Esophagus muscularis mucosa (tissue), 4 donors: ENCODE data around the gene GUCA2B. TPM values are rescaled to one million over a fixed set of nuclear protein-coding genes. Genes with fewer than 3 reads are reported as not detected.

Experiments used
- DNase-seq: peaks from one replicate; pipeline ENCODE4 v3.0.0-alpha.2; 2017; ENCODE audit errors: extremely low spot score
- H3K27ac ChIP-seq, 4 donors: fragments of 200-600 bp; sonication (generic); replicated peaks in 1 of 4; 1 replicate in 3 of 4; 2 replicates in 1 of 4; pipeline ENCODE4 v1.5.1; 2016 to 2019; ENCODE audit warnings: mild to moderate bottlenecking in 1 of 4
- H3K27me3 ChIP-seq, 4 donors: fragments of 200-600 bp; sonication (generic); one replicate each; pipeline versions ENCODE4 v1.5.1 to v1.6.0; 2016 to 2019
- H3K36me3 ChIP-seq, 4 donors: fragments of 200-600 bp; sonication (generic); one replicate each; pipeline ENCODE4 v1.5.1; 2016 to 2019
- H3K4me1 ChIP-seq, 4 donors: fragments of 200-600 bp; sonication (generic); one replicate each; pipeline ENCODE4 v1.5.1; 2016 to 2019
- H3K4me3 ChIP-seq, 4 donors: fragments of 200-600 bp; sonication (generic); 1 replicate in 2 of 4; 2 replicates in 2 of 4; pipeline ENCODE4 v1.5.1; 2016 to 2019; ENCODE audit warnings: mild to moderate bottlenecking in 4 of 4, moderate library complexity in 1 of 4
- H3K9me3 ChIP-seq, 4 donors: fragments of 200-600 bp; sonication (generic); 1 replicate in 3 of 4; 2 replicates in 1 of 4; pipeline ENCODE4 v1.5.1; 2016 to 2019
- EP300 ChIP-seq: sonication (generic); formaldehyde crosslinking; IDR thresholded peaks from one replicate; pipeline ENCODE4 v1.6.1; 2017; ENCODE audit warnings: antibody characterized with exemption
- POLR2A ChIP-seq: fragments of 450-650 bp; IDR thresholded peaks from one replicate; pipeline ENCODE4 v1.6.1; 2017; ENCODE audit warnings: antibody characterized with exemption, moderate library complexity, mild to moderate bottlenecking, low read depth
- POLR2AphosphoS5 ChIP-seq, 2 donors: sonication (generic); formaldehyde crosslinking; IDR thresholded peaks; one replicate each; pipeline ENCODE4 v1.6.1; 2017; ENCODE audit warnings: antibody characterized with exemption in 2 of 2
- WGBS: methylation state at CpG from one replicate; pipeline ENCODE4 v1.1.5; 2018; 5-methylcytosine and 5-hydroxymethylcytosine counted together
- intact Hi-C: fragments of 100-400 bp; cut with DNase I; formaldehyde crosslinking; loops from one replicate; pipeline ENCODE4 v1.15.1; 2023
- total RNA-seq, 4 donors: library from RNA; depleted of rRNA; stranded (reverse); fragments of >200 nt; gene quantifications; one replicate each; pipeline versions ENCODE4 v1.1.0 to v1.2.1, GENCODE V29; 2016
- TF ChIP-seq, protein P1 (sequence below), 3 experiments: fragments of 200-600 bp in 2 of 3; fragments of 450-650 bp in 1 of 3; sonication (generic) in 2 of 3; IDR thresholded peaks; one replicate each; pipeline ENCODE4 v1.5.1; 2017 to 2019; ENCODE audit warnings: antibody characterized with exemption in 3 of 3, mild to moderate bottlenecking in 2 of 3, moderate library complexity in 1 of 3

The GUCA2B gene
- total RNA-seq, 4 donors from 2014 or later = not detected

DNA sequence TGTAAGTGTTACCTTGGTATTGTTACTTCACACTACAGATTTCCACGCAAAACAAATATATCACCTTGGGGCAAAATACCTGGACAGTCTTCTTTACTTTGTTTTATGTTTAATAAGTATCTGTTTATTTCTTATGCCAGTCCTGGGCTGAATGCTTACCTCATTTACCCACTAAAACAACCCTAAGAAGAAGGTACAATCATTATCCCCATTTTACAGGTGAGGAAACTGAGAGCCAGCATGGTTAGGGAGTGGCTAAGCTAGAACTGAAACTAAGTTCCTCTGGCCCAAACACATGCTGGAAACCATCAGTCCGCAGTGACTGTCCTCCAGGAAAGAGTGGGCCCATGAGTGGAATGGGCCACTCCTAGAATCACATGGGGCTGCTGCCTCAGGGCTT lies 13.0 kb upstream of the GUCA2B start:
- Histone ChIP-seq H3K27me3 (peaks cover 0 to 64% (median 0%) of the 10 kb centered on the region in 4 donors), H3K9me3 (no peaks in the 10 kb centered on the region), H3K27ac (no peak overlapping the region), H3K36me3 (no peaks in the 10 kb centered on the region), H3K4me3 (no peak overlapping the region), H3K4me1 (no peaks in the 10 kb centered on the region)
- 92% methylated on average over 2 of the region's 2 CpGs for WGBS
- no peak for DNase-seq
- no peak for TF ChIP-seq EP300
- no peak for TF ChIP-seq POLR2A
- TF ChIP-seq POLR2AphosphoS5 (IDR thresholded peaks at IDR 0.05) = no peak
- TF ChIP-seq, protein P1, sequence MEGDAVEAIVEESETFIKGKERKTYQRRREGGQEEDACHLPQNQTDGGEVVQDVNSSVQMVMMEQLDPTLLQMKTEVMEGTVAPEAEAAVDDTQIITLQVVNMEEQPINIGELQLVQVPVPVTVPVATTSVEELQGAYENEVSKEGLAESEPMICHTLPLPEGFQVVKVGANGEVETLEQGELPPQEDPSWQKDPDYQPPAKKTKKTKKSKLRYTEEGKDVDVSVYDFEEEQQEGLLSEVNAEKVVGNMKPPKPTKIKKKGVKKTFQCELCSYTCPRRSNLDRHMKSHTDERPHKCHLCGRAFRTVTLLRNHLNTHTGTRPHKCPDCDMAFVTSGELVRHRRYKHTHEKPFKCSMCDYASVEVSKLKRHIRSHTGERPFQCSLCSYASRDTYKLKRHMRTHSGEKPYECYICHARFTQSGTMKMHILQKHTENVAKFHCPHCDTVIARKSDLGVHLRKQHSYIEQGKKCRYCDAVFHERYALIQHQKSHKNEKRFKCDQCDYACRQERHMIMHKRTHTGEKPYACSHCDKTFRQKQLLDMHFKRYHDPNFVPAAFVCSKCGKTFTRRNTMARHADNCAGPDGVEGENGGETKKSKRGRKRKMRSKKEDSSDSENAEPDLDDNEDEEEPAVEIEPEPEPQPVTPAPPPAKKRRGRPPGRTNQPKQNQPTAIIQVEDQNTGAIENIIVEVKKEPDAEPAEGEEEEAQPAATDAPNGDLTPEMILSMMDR (IDR thresholded peaks at IDR 0.05) = no peak
- intact Hi-C loops = no loop called here

DNA sequence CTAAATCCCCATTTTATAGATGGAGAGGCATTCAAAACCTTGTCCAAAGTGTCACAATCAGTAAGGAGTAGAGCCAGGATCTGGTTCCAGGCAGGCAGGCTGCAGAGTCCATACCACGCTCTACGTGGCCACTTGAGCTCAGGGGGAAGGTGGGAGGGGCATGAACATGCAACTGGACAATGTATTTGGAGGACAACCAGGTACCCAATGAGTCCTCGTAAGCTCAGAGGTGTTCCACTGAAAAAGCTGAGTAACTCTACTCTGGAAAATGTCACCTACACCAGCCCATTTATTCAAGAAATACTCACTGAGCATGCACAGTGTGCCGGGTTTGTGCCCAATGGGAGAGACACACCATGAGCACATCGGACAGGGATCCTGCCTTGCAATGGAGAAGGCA lies 11.2 kb upstream of the GUCA2B start:
- intact Hi-C loops = no loop called here

DNA sequence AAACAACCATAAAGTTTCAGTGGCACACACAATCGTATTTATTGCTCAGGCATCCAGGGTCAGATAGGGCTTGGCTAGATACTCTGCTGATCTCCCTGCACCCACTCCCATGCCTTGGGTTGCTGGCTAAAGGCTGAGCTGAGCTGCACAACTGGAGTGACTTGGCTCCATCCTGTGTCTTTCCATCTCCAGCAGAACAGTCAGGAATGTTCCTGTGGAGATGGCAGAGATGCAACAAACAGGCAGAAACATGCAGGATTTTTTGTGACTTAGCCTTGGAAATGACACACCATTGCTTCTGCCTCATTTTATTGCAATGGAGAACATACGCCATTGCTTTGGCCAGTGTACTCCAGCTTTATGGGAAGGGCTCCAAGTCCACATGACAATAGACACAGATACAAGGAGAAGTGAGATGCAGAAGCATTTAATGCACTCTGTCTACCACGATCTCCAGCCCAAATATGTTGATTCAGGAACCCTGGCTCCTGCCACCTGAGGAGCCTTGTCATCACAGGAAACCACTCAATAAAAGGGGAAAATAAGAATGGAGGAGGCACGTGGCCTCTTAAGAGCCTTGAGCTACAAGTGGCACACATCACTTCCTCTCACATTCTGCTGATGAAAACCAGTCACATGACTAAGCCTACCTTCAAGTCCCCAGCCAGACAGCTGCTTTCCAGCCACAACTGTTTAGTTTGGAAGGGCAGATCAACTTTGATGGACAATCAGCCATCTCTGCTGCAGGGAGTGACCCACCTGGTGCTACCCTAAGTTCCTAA lies 10.1 kb upstream of the GUCA2B start:
- TF ChIP-seq POLR2AphosphoS5 (IDR thresholded peaks at IDR 0.05) = no peak
- TF ChIP-seq POLR2A = no peak
- TF ChIP-seq, protein P1 (IDR thresholded peaks at IDR 0.05) = no peak
- no peak for TF ChIP-seq EP300
- Histone ChIP-seq H3K27me3 (peaks cover 0 to 84% (median 16%) of the 10 kb centered on the region in 4 donors), H3K4me3 (no peak overlapping the region), H3K36me3 (no peaks in the 10 kb centered on the region), H3K4me1 (peaks cover 0 to 5% (median 0%) of the 10 kb centered on the region in 4 donors), H3K27ac (no peak overlapping the region), H3K9me3 (no peaks in the 10 kb centered on the region)
- no peak for DNase-seq
- intact Hi-C loops = no loop called here
- WGBS = 49% methylated on average over 4 of the region's 4 CpGs

More for the DNA sequence above, 11.2 kb upstream of the GUCA2B start:
- no peak for DNase-seq
- Histone ChIP-seq H3K27ac (no peak overlapping the region), H3K27me3 (peaks cover 0 to 81% (median 14%) of the 10 kb centered on the region in 4 donors), H3K4me1 (peaks cover 0 to 5% (median 0%) of the 10 kb centered on the region in 4 donors), H3K36me3 (no peaks in the 10 kb centered on the region), H3K9me3 (no peaks in the 10 kb centered on the region), H3K4me3 (no peak overlapping the region)
- TF ChIP-seq POLR2A (no peak), EP300 (no peak), POLR2AphosphoS5 (IDR thresholded peaks at IDR 0.05) (no peak)
- TF ChIP-seq, protein P1 (IDR thresholded peaks at IDR 0.05) = no peak
- 83% methylated on average over 5 of the region's 5 CpGs for whole genome bisulfite sequencing

DNA sequence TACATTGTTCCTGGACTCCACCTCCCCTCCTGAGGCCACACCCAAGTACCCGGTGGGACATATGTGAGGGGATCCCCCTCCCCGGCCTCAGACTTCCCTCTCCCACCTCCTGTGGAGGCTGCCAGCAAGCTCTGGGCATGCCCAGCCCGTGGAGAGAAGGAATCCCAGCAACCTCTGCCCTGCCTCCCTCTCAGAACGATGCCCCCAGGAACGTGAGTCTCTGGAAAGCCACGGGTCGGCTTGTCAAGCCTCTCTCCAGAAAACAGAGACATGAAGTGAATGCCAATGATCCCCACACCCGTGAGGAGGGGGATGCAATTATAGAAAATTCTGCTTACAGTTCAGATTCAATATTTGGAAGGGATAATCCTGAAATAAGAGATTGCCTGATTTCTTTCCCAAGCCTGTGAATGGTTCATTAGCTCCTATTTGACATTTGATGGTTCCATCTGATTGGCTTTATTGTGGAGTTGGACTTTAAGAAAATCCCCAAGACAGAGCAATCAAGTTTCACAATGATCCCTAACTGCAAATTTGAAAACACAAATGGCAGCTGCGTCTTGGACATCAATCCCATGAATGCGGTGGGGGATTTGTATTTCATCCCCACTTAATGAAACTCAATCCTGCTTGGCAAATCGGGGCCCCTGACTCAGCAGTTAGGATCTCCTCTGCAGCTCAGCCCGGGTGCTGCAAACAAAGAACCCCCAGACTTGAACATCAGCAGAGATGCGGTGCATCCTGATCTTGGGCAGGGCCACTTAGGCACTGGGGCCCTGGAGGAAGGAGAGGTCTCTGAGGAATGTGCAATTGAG lies 9.1 kb upstream of the GUCA2B start:
- TF ChIP-seq EP300 (no peak), POLR2A (no peak), POLR2AphosphoS5 (IDR thresholded peaks at IDR 0.05) (no peak)
- TF ChIP-seq, protein P1 (IDR thresholded peaks at IDR 0.05) = no peak
- peaks cover 0 to 84% (median 16%) of the 10 kb centered on the region in 4 donors for H3K27me3 ChIP-seq
- WGBS = 67% methylated on average over 11 of the region's 13 CpGs

More for the DNA sequence above, 9.1 kb upstream of the GUCA2B start:
- Histone ChIP-seq H3K36me3 (no peaks in the 10 kb centered on the region), H3K4me3 (no peak overlapping the region), H3K27ac (no peak overlapping the region), H3K4me1 (peaks cover 0 to 5% (median 0%) of the 10 kb centered on the region in 4 donors), H3K9me3 (no peaks in the 10 kb centered on the region)
- no peak for DNase-seq
- intact Hi-C loops = no loop called here
